ENCODE measurements around the gene BLID. TPM values are rescaled to one million over a fixed set of nuclear protein-coding genes. Genes with fewer than 3 reads are reported as not detected.

Gene BLID
- total RNA-seq, 1 donor from 2014 or later, result not detected

DNA sequence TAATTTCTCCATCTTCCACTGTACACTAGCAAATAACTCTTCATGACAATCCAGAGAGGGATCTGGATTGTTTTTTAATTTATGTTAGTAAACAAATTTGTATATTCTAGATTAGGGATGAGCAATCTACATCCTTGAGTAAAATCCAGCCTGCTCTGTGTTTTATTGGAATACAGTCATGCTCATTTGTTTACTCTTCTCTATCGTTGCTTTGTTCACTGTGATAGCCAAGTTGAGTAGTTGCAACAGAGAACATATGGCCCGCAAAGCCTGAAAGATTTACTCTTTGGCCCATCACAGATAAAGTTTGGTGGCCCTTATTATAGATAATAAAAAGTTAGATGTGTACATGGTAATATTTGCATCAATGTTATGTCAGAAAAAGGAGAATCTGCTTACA lies 6.2 kb upstream of the BLID start:
- no peak for DNase-seq (ENCODE audit: low spot score)
- Histone ChIP-seq H3K9ac (no peak overlapping the region), H3K36me3 (no peaks in the 10 kb centered on the region), H3K9me3 (ENCODE audit: low read depth) (no peaks in the 10 kb centered on the region), H3K4me3 (no peak overlapping the region), H3K79me2 (ENCODE audit: low read depth) (no peaks in the 10 kb centered on the region), H3K4me2 (no peak overlapping the region), H3F3A (ENCODE audit: low read depth) (no peaks in the 10 kb centered on the region), H3K27ac (no peak overlapping the region), H3K4me1 (no peaks in the 10 kb centered on the region), H3K27me3 (no peaks in the 10 kb centered on the region), H2AFZ (replicated peaks) (no peak overlapping the region), H4K20me1 (ENCODE audit: low read depth) (no peaks in the 10 kb centered on the region)
- Mint-ChIP-seq H3K4me3 (no peak overlapping the region), H3K4me1 (peaks cover 13% of the 10 kb centered on the region), H3K27ac (no peak overlapping the region), H3K27me3 (ENCODE audit: insufficient read depth, low read depth) (peaks cover 2% of the 10 kb centered on the region), H3K9me3 (no peaks in the 10 kb centered on the region), H3K36me3 (peaks cover 8% of the 10 kb centered on the region)
- TF ChIP-seq EZH2 (IDR thresholded peaks at IDR 0.05), result no peak
- TF ChIP-seq EZH2phosphoT487 (IDR thresholded peaks at IDR 0.05), result no peak
- TF ChIP-seq CTCF (IDR thresholded peaks at IDR 0.05), result no peak

- Mint-ChIP-seq H3K4me1 (peaks cover 4% of the 10 kb centered on the region), H3K27ac (no peak overlapping the region), H3K9me3 (no peaks in the 10 kb centered on the region), H3K27me3 (ENCODE audit: insufficient read depth, low read depth) (peaks cover 2% of the 10 kb centered on the region), H3K4me3 (no peak overlapping the region), H3K36me3 (peaks cover 10% of the 10 kb centered on the region)
- no peaks in the 10 kb centered on the region for H3K4me1 ChIP-seq
- H3K27me3 ChIP-seq, result no peaks in the 10 kb centered on the region
- TF ChIP-seq EZH2phosphoT487 (IDR thresholded peaks at IDR 0.05) (no peak), CTCF (IDR thresholded peaks at IDR 0.05) (no peak), EZH2 (IDR thresholded peaks at IDR 0.05) (no peak)
- no peaks in the 10 kb centered on the region for H3K79me2 ChIP-seq (ENCODE audit: low read depth)
- H3K9ac ChIP-seq, result no peak overlapping the region
- H2AFZ ChIP-seq (replicated peaks), result no peak overlapping the region
- no peak overlapping the region for H3K4me2 ChIP-seq
- H3K4me3 ChIP-seq, result no peak overlapping the region
- H3K27ac ChIP-seq, result no peak overlapping the region
- H3K9me3 ChIP-seq (ENCODE audit: low read depth), result no peaks in the 10 kb centered on the region
- no peak for DNase-seq (ENCODE audit: low spot score)
- H3F3A ChIP-seq (ENCODE audit: low read depth), result no peaks in the 10 kb centered on the region
- H3K36me3 ChIP-seq, result no peaks in the 10 kb centered on the region
- no peaks in the 10 kb centered on the region for H4K20me1 ChIP-seq (ENCODE audit: low read depth)
These were observed 4.1 kb upstream of the BLID start for GRCh38 chr11:122120096-122120495.

DNA sequence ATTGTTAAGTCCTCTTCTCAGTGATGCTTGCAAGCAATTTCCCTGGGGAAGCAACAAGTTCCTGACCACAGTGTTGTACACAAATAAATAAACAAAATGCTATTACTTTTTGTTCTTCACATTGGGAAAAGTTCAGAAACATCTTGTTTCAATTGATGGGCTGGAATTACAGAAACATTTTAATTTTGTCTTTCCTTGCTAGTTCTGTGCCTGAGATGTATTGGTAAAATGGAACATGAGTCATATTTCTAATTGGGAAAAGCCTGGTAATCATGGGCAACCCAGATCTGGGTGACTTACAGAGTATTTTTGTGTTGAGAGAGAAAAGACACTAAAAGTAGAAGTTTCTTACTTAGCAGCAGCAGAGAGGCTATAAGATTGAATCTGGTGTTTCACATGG lies 576 bp upstream of the BLID start:
- H3K4me1 Mint-ChIP-seq, result peaks cover 4% of the 10 kb centered on the region
- Histone ChIP-seq H3F3A (ENCODE audit: low read depth) (no peaks in the 10 kb centered on the region), H3K9me3 (ENCODE audit: low read depth) (no peaks in the 10 kb centered on the region), H3K36me3 (no peaks in the 10 kb centered on the region), H3K27ac (no peak overlapping the region), H3K9ac (no peak overlapping the region), H3K4me3 (no peak overlapping the region), H2AFZ (replicated peaks) (no peak overlapping the region), H3K4me2 (no peak overlapping the region), H4K20me1 (ENCODE audit: low read depth) (no peaks in the 10 kb centered on the region), H3K79me2 (ENCODE audit: low read depth) (no peaks in the 10 kb centered on the region), H3K4me1 (peaks cover 3% of the 10 kb centered on the region), H3K27me3 (no peaks in the 10 kb centered on the region)
- no peaks in the 10 kb centered on the region for H3K27me3 Mint-ChIP-seq (ENCODE audit: insufficient read depth, low read depth)
- no peak for DNase-seq (ENCODE audit: low spot score)
- no peaks in the 10 kb centered on the region for H3K9me3 Mint-ChIP-seq
- H3K4me3 Mint-ChIP-seq, result no peak overlapping the region
- no peak overlapping the region for H3K27ac Mint-ChIP-seq
- peaks cover 9% of the 10 kb centered on the region for H3K36me3 Mint-ChIP-seq
- TF ChIP-seq CTCF (IDR thresholded peaks at IDR 0.05) (no peak), EZH2 (IDR thresholded peaks at IDR 0.05) (no peak), EZH2phosphoT487 (IDR thresholded peaks at IDR 0.05) (no peak)
